Left cardiac atrium (tissue), 4 donors: ENCODE results near the gene TRIM51G. TPM values are rescaled to one million over a fixed set of nuclear protein-coding genes. Genes with fewer than 3 reads are reported as not detected.
"Not testable (repeated sequence)": the region's sequence is repeated elsewhere in the genome, so short reads cannot be mapped to it uniquely, and the experiment has no call there.

Experiments
- ATAC-seq, 2 donors: fragments of 200-7000 bp; cut with Tn5 transposase; one replicate each; pipeline ENCODE4 v1.9.1; 2020; ENCODE audit warnings: mild to moderate bottlenecking in 2 of 2, moderate library complexity in 2 of 2
- DNase-seq: peaks from one replicate; pipeline ENCODE4 v3.0.0-alpha.2; 2020
- intact Hi-C, 2 donors: fragments of 100-400 bp; cut with DNase I; formaldehyde crosslinking; loops; one replicate each; pipeline versions ENCODE4 v1.14.1 to v1.15.1; 2022 to 2023
- long read RNA-seq: library from polyadenylated mRNA; unstranded; transcript quantifications from one replicate; pipeline ENCODE4 v2.0.0, GENCODE V29; 2021
- total RNA-seq, 2 donors: library from RNA; stranded (reverse); fragmentation: NEBNext Ultra II Directional; extraction: Animal tissue kit (Norgen Biotek cat#: 25700); gene quantifications; one replicate each; pipeline ENCODE4 v1.2.1, GENCODE V29; 2021
- donor health status: DM: no; HTN: yes; CAD: no.
- donor health status: DM: no; HTN: yes; CAD: no; lungs with severe emphysema.
- donor health status: DM: yes; HTN: yes; CAD: no.
- donor health status: Dilated cardiomyopathy.

The TRIM51G gene
- not detected for total RNA-seq
- long read RNA-seq = 0 reads

GRCh38 chr11:48983785-48984184, at the start of gene TRIM51G:
Gene TRIM51G (minus strand): TSS chr11:48983885. CDS start chr11:48981695, 2,190 bp downstream.
- ATAC-seq, DNase-seq, intact Hi-C loops: not testable (repeated sequence)

- DNase-seq, intact Hi-C loops, ATAC-seq: not testable (repeated sequence)
Observed at GRCh38 chr11:49028523-49028922, 44.8 kb upstream of the TRIM51G start, which contains the start of gene TRIM49B. Gene TRIM49B (plus strand): TSS chr11:49028823. CDS start chr11:49031600, 2,777 bp downstream.

GRCh38 chr11:48968592-48968991, 15.1 kb downstream of the TRIM51G start:
- intact Hi-C loops, ATAC-seq, DNase-seq: not testable (repeated sequence)

DNA sequence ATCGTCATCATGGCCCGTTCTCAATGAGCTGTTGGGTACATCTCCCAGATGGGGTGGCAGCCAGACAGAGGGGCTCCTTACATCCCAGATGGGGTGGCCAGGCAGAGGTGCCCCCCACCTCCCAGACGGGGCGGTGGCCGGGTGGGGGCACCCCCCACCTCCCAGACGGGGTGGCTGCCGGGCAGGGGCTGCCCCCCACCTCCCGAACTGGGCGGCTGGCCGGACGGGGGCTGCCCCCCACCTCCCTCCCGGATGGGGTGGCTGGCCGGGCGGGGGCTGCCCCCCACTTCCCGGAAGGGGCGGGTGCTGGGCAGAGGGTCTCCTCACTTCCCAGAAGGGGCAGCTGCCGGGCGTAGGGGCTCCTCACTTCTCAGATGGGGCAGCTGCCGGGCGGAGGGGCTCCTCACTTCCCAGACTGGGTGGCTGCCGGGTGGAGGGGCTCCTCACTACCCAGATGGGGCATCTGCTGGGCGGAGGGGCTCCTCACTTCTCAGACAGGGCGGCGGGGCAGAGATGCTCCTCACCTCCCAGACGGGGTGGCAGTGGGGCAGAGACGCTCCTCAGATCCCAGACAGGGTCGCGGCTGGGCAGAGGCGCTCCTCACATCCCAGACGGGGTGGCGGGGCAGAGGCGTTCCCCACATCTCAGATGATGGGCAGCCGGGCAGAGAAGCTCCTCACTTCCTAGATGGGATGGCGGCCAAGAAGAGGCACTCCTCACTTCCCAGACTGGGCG, 28.2 kb downstream of the TRIM51G start:
- ATAC-seq, DNase-seq, intact Hi-C loops: not testable (repeated sequence)

GRCh38 chr11:48945796-48946195, 37.9 kb downstream of the TRIM51G start:
- DNase-seq, ATAC-seq, intact Hi-C loops: not testable (repeated sequence)

Other genes starting within 250 kb of the TRIM51G start
- gene TRIM49B, start 44.9 kb upstream of the TRIM51G start, total RNA-seq = not detected
- not detected for gene TRIM64C, start 75.2 kb upstream of the TRIM51G start, total RNA-seq
- gene FOLH1, start 224.7 kb upstream of the TRIM51G start, total RNA-seq = under 1 TPM; 0.53 to 0.92 TPM